OCI-M1 (cell line): ENCODE measurements around the gene PXDN.

Experiments used
- DNase-seq: peaks from one replicate; lab custom pipeline; 2025; lab: John Stamatoyannopoulos, UW

PXDN gene

DNA sequence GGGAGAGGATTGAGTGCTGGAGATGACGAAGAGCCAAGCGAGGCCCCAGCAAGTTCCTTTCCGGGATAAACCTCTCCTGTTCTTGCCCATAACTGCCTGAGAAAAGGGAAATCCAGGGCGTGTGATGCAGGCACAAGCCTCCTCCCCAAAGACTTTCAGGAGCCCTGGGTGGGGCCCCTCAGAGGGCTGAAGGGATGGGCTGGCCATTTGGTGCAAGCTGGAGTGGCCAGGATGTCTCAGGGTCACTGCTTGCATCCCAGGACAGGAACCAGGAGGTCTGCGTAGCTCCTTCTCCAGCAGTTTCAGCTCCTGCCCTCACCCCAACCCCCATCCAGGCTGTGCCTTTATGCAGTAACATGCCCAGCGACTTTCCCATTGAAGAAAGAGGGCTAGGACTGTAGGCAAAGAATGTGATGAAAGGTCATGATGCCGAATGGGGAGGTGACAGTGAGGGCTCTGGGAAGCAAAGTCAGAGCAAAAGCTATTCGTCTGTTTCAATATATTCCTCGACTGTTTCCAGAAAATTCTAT lies 80.2 kb downstream of the PXDN start:
- DNase-seq = no peak

DNA sequence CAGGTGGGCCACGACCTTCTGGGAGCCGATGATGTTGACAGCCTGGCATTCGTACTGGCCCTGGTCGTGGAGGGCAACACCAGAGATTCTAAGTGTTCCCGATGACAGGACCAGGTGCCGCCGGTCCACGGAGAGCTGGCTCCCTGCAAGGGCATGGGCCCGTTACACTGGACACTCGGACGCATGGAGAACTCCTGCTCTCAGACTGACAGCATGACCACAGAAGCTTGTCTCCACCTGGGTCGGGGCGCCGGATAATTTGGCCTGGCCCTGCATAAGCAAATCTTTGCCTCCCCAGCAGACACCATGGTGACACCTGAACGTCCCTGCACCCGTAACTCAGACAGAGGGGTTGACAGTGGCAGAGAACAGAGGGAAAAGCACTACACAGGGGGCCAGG lies 80.7 kb downstream of the PXDN start:
- no peak for DNase-seq

GRCh38 chr2:1662606-1663180 lies 81.6 kb downstream of the PXDN start:
- no peak for DNase-seq

- no peak for DNase-seq
These were observed 82.3 kb downstream of the PXDN start for GRCh38 chr2:1661891-1662605.

GRCh38 chr2:1660656-1661640 lies 83.4 kb downstream of the PXDN start:
- no peak for DNase-seq

DNA sequence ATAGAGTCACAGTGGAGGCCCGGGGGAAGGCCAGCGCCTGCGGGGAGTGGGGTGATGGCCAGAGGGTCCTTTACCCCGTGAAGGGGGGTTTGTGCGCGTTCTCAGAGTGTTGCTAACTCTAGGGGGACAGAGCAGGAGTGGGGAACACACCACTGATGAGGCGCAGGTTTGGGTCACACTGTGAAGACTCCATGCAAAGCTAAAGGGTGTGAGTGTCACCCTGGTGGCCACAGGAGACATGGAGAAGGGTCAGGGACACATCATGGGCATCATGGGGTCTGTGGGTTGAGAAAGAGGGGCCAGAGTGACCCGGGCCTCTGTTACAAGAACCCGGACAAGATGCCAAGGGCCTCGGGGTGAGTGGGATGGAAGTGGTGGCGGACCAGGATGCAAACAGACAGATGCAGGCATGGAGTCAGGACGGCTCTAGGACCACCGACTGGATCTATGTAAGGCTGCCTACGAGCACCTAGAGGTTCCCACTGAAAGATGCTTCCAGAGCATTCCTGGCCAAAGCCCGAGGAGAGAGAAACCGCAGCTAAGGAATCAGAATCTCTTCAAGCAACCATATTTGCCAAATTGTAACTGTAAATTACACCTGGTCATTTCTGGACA lies 84.3 kb downstream of the PXDN start:
- DNase-seq = no peak

DNA sequence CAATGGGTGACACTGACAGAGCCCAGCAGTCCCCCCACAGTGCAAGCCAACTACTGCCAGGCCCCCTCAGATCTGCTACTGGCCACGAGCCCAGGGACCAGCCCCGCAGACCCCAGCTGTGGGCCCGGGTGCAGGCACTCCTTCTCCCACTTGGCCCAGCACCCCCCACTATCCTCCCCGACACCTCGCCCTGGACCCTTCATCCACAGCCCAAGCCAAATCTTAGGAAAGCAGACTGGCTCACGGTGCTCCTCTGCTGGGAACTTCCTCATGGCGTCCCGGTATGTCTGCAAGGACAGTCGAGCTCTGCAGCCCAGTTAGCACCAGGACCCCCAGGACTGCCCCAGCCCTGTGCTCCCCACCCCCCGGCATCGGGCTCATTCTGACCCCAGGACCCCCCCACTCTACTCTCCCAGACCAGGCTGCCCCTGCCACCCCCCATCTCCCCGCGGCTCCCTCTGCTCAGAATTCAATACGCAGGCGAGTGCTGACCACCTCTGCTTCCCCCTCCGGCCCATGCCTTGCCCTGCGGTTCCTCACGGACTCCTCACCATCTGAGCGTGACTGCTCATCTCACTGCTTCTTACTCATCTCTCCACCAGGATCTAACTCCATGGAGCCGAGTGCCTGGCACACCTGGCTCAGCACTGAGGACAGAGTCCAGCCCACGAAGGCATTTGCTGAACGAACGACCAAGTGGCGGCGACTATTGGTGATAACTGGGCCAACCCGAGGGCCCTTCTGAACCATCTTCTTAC lies 85.7 kb downstream of the PXDN start:
- DNase-seq = no peak

DNA sequence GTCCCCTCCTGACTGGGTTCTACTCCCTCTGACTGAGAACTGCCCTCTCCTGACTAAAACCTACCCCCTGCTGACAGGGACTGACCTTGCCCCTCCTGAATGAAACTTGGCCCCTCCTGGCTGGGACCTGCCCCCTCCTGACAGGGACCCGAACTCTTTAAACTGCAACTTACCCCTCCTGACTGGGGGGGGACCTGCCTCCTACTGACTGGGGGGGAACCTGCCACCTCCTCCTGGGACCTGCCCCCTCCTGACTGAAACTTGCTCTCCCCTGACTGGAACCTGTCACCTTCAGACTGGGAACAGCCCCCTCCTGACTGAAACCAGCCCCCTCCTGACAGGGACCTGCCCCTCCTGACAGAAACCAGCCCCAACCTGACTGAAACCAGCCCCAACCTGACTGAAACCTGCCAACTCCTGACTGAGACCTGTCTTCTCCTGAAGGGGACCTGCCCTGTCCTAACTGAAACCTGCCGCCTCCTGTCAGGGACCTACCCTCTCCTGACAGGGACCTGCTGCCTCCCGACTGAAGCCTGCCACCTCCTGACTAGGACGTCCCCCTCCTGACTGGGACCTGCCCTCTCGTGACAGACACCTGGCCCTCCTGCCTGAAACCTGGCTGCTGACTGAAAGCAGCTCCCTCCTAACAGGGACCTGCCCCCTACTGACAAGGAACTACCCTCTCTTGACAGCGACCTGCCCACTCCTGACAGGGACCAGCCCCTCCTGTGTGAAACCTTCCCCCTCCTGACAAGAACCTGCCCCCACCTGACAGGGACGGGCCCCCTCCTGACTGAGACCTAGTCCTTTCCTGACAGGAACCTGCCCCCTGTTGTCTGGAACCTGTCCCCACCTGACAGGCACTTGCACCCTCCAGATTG lies 87.1 kb downstream of the PXDN start:
- no peak for DNase-seq

DNA sequence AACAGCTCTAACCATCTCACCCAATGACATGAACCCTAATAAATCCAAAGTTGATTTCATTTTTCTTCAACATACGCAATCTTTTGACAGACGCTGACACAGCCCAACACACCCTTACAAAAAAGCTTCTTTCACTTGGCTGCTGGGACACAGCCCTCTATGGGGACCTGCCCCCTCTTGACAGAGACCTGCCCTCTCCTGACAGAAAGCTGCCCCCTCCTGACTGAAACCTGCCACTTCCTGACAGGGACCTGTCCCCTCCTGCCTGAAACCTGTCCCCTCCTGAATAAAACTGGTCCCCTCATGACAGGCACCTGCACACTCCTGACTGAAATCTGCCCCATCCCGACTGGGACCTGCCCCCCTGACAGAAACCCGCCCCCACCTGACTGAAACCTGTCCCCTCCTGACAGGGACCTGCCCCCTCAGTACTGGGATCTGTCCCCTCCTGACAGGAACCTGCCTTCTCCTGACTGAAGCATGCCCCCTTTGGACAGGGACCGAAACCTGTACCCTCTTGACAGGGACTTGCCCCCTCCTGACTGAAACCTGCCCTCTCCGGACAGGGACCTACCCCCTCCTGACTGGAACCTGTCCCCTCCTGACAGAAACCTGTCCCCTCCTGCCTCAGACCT lies 87.9 kb downstream of the PXDN start:
- DNase-seq = no peak

DNA sequence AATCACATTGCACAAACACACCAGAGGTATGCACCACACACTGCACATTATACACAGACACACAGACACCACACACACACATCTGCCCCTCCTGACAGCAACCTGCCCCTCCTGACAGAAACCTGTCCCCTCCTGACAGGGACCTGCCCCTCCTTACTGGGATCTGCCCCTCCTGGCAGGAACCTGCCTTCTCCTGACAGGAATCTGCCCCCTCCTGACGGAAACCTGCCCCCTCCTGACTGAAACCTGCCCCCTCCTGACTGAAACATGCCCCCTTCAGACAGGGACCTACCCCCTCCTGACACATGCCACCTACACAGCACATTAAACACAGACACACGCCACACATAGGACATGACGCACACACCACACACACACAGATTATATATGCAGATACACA lies 88.9 kb downstream of the PXDN start:
- no peak for DNase-seq

- no peak for DNase-seq
These were observed 89.5 kb downstream of the PXDN start for GRCh38 chr2:1654696-1655374.

DNA sequence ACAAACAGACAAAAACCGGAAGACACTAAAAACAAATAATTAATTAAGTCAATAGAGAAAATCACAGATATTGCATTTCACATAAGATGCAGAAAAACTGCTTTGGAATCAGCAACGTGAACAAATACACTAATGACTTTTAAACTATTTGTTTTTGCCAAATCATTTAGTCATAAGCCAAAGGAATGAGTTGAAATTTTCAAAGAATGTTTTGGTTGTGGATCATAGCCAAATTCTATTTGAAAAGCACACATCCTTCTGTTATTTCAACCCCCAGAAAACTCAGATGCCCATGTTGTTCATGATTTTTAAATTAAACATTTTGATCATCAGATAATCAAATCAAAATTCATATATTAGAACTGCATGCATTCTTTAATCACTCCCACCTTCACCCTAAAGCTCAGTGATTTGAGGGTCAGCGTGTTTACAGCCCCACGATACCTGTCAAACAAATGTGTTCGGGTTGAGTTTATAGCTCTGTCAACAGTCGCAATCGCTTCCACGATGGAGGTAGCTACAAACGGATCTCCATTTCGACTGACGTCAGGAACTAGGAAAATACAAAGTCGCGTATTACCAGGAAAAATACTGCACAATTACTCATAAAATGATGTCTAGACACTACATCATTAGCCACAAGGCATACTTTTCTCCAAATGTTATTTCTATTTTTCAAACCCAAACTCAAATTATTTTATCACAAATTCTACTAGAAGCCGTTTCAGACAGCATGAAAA lies 90.2 kb downstream of the PXDN start:
- DNase-seq = no peak

DNA sequence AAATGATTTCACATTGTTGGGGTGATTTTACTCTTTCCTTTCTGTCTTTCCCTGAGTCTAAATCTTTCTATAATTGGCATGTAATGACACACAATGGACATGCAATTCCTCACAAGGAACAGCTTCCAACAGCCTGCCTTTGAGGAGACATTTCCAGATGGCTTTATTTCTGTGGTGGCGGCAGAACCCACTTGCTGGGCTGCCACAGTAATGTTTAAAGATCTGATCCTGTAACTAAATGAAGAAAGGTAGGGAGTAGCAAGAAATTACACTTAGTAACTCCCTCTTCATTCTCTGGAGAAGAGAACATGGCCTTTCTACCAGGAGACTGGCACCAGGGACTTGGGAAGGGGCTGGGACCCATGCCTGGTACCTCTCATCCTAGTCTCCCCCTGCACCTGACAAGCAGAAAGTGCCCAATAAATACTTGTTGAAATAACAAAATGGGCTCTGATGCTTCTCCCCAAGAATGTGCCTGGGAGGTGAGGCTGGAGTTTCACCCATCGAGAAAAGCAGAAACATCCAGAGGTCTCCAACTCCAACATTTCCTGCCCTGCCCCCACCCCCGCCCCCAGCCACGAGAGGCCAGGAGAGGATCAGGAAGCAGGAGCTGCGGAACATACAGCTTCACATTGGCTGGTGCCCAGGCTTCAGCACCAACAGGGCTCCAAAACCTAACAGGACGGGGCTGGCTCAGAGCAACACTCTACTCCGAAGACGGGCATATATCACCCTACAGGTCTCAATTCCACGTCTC lies 92.1 kb downstream of the PXDN start:
- no peak for DNase-seq

DNA sequence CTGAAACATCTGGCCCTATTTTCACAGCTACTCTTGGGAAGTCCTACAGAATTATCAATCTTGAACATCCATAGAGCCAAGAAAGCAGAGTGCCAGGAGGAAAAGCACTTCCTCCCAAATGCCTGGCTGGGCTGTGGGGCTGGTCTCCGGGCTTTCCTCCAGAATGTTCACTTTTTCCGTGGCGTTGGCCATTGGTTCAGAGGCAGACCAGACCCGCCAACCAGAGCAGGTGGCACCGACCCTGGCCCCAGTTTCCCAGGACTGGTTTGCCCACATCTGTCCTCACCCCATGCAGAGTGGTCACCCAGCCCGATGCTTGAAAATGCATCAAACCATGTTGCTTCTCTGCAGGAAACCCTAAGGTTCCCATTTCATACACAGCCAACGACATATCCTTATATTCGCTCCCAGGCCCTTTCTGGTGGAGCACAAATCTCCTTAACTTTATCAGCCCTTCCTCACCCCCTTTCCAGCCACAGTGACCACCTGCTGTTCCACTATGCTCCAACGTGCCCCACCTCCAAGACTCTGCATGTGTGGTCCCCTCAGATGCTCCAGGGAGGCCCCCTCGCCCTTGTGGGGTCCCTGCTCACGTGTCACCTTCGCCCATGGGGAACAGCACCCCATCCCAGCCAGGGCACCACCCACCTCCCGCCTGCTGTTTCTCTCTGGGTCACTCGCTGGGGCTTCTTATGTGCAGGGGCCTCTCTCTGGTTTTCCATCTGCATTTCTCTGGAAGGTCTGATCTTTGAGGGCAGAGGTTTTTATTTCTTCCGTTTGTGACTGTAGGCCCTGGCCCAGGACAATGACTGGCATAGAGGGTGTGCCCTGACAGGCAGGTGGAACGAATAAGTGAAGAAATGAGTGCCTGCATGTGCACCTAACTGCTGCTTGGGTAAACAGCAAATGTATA lies 92.9 kb downstream of the PXDN start:
- DNase-seq = no peak

DNA sequence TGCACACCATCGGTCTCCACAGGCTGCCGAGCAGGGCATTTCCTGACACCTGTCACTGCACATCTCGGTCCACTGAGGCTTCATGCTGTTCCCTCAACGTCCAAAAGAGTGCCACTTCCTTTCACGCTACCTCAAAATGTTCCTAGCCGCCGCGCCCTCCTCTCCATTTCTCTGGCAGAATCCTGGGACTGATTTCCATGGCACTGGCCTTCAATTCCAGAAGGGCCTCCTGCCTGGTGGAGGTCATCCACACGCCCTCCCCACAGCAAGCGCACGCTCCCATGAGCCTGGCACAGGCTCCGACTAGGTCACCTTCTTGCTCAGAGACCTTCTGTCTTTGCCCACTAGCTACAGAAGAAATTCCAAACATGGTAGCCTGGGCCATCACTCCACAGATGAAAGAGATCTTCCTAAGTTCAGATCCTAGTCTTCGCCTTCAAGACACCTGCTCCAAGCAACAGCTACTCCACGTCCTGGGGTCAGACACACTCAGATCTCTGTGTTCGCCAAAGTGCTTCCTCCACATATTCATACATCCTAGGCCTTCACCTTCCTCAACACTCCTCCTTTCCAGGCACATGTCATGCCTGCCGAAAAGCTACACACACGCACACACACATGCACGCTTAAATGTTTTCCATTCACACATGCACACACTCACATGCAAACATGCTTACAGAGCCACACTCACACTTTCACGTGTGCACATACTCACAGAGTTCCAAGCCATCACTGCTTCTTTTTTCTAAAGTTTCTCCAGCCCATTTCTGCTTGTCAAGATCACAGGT lies 94.0 kb downstream of the PXDN start:
- DNase-seq = no peak
